HG03039 (cell line): Measurements from ENCODE around the gene CEACAM21.

ENCODE experiments used
- ATAC-seq: cut with Tn5 transposase; IDR thresholded peaks from one replicate; pipeline ENCODE4 v1.9.1; 2021; ENCODE audit warnings: mild to moderate bottlenecking, moderate library complexity; ENCODE audit not compliant: unreplicated experiment

Gene CEACAM21

DNA sequence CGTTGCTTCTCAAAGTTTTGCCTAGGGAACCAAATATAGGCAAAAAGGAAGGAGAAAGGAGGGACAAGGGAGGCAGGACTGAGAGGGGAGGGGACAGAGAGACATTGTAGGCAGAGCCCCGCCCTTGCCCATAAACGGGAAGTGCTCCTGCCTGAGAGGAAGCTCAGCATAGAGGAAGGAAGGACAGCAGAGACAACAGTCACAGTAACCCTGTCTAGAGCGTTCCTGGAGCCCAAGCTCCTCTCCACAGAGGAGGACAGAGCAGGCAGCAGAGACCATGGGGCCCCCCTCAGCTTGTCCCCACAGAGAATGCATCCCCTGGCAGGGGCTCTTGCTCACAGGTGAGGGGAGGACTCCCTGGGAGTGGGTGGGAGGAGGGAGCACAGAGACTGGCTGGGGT lies at the start of gene CEACAM21:
CEACAM21 (plus strand) TSS at position 169 of the 400 bp plus-strand sequence; CDS start at position 278, 109 bp downstream.
- ATAC-seq = no peak

GRCh38 chr19:41527089-41527488 lies 48.9 kb upstream of the CEACAM21 start:
- no peak for ATAC-seq

DNA sequence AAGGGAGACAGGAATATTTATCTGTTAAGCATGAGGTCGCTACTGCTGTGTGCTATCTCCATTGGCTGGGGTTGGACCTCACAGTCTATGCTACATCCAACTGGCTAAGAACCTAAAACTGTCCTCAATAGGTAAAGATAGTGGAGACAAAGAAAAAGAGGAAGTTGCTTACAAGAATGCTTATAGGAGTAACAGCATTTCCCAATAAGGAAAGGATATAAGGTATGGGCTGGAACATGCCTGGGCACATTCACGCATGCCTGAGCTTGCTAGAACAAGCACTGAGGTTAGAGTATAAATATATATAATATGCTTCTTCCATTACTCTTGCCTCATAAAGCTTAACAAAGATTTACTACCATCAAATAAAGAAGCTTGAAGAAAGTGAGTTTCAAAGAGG lies 47.9 kb upstream of the CEACAM21 start:
- no peak for ATAC-seq

GRCh38 chr19:41529484-41530183 lies 46.3 kb upstream of the CEACAM21 start:
- no peak for ATAC-seq

- no peak for ATAC-seq
Observed at GRCh38 chr19:41530184-41530534, 45.8 kb upstream of the CEACAM21 start.

- no peak for ATAC-seq
Observed at GRCh38 chr19:41530761-41531301, 45.1 kb upstream of the CEACAM21 start.

DNA sequence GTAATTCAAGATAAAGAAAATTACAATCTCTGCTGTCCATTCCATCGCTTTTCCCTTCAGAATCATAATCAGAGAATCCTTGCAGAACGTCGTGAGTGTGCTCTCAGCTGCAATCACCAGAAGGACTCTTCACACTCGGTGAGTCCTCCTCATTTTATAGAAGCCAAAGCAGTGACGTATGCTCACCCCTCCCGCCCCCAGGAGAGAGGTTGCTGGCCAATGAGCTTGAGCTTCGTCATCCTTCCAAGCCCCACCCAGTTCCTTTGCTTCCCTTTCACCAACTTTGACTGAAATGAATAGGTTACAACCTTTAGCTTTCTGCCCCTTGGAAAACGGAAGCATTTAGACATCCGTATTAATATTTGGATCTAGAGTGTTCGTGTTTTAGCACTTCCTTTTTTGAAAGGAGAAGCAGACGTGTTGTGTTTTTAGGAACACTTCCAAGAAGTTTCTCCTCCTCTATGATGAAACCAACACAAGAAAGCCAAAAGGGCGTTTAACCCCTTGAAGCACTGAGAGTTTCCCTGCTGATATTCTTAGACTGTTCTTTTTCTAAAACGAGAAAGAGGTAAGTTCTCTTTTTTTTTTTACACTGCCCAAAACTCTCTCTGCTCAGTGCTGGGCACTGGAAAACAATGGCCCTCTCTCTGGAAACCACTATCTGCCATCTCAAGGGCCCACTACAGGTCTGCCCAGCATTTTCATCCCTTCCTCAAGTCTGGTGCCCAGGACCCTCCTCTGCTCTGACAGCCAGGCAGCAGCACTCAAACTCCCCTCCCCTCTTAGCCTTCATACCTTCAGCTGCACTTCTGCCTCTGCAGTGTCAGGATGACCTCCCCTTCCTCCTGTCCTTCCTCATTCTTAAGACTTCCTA lies 44.3 kb upstream of the CEACAM21 start:
- no peak for ATAC-seq

GRCh38 chr19:41532526-41532925 lies 43.4 kb upstream of the CEACAM21 start:
- no peak for ATAC-seq

- no peak for ATAC-seq
Observed at GRCh38 chr19:41533671-41534215, 42.2 kb upstream of the CEACAM21 start.

DNA sequence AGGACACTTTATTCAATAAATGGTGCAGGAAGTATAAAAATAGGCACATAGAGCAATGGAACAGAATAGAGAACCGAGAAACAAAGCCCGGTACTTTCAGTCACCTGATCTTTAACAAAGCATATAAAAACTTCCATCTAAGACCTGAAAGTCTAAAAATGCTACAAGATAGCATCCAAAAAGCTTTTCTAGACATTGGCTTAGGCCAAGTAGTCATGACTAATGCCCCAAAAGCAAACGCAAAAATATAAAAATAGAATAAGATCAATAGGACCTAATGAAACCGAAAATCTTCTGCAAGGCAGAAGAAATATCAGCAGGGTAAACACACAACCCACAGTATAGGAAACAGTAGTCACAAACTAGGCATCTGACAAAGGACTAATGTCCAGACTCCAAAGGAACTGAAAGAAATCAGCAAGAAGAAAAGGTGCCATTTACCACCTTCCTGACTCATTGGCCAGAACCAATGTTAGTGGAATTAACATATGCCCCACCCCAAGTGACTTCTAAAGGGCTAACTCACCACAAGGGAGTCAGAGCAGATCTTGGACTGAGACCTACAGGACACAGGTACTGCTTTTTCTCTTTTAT lies 40.8 kb upstream of the CEACAM21 start:
- peak; percentile 43 for ATAC-seq

- no peak for ATAC-seq
Observed at GRCh38 chr19:41537789-41538188, 38.2 kb upstream of the CEACAM21 start.

DNA sequence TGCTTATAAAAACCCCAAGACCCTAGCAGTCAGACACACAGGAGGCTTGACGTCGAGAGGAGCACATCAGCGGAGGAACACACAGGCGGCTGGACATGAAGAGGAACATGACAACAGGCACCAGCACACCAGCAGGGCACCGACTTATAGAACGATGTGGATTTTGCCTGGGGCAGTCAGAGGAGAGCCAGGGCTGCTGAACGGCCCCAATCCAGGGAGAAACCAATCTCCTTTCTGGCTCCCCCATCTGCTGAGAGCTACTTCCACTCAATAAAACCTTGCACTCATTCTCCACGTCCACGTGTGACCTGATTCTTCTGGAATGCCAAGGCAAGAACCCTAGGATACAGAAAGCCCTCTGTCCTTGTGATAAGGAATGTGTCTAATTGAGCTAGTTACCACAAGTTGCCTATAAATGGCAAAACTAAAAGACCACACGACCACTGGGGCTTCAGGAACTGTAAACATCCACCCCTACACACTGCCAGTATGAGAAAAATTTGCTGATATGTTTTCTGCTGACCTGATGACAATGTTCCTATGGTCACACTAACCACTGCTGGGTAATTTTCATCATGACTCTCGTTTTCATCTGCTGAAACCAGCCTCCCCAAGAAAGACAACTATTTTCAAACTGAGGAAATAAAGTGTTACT lies 35.8 kb upstream of the CEACAM21 start:
- no peak for ATAC-seq

- ATAC-seq = no peak
Observed at GRCh38 chr19:41541990-41542584, 33.9 kb upstream of the CEACAM21 start.

DNA sequence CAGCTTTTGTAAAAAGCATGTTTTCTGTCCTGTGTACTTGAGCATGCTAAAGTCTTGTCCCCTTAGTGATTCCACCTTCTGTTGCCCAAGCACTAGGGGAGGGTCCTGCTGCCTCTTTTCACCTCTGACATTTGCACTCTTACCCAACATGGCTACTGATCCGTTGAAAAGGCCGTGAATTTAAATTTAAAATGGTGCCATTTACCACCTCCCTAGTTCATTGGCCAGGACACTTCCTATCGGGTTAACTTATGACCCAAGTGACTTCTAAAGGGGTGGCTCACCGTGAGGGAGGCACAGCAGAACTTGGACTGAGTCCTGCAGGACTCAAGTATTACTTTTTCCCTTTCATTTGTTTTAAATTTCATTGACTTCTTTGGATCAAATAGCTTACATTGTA lies 33.3 kb upstream of the CEACAM21 start:
- no peak for ATAC-seq

DNA sequence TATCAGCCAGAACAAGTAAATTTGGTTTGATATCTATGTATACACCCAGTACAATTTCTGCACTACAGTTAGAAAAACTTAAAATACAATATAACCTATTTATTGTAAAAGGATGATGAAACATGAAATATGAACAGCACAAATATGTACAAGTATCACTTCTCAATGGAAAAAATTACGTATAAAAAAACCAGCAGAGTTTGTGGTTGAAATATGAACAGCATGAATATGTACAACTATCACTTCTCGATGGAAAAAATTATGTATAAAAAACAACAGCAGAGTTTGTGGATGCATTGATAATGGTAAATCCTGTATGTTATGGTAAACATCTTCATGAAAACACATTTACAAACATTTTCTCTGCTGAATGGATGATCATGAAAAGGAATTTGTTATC lies 32.4 kb upstream of the CEACAM21 start:
- no peak for ATAC-seq

- ATAC-seq = no peak
Observed at GRCh38 chr19:41545547-41545946, 30.4 kb upstream of the CEACAM21 start.

DNA sequence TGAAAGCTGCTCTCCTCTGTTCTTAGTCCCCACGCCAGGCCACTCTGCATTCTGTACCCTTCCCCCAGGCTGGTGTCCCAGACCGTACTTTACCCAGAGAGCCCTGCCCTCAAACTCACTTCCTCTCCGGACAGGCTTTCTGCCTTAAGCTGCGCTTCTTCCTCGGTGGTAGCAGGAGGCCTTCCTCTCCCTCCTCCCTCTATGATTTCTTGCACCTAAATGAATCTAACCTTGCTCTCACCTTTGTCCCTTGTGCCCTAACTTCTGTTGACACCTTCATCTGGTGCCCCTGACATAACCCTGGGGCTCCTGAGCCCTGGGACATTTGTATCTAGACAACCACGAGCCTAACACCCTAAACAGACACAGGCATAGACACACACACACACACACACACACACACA lies 29.6 kb upstream of the CEACAM21 start:
- no peak for ATAC-seq

- ATAC-seq = no peak
Observed at GRCh38 chr19:41546961-41547360, 29.0 kb upstream of the CEACAM21 start.

- no peak for ATAC-seq
Observed at GRCh38 chr19:41547569-41547968, 28.4 kb upstream of the CEACAM21 start.

GRCh38 chr19:41548047-41548446 lies 27.9 kb upstream of the CEACAM21 start:
- no peak for ATAC-seq
